ENCODE measurements around the gene DPPA4. TPM values are rescaled to one million over a fixed set of nuclear protein-coding genes. Genes with fewer than 3 reads are reported as not detected.
A peak's percentile ranks its signal among the peaks of the same experiment; 100 is the strongest.

The DPPA4 gene
- total RNA-seq, 1 experiment from 2014 or later, result 774 TPM

DNA sequence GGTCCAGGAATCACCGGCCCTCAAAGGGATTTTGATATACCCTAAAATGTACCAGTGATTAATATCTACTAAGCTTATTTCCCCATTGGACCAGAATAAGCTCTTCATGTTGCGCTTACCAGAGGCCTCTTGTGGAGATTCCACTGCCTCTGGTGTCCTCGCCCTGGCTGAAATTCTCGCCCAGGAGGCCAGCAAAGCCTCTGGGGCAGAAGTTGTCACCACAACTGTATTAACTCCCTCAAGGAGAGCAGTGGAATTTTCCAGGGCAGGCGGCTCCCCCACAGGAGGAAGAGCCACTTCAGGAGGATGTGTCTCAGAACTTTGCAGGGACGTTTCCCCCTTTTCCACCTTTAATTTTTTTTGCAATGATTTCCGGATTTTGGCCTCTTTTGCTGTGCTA is 6.9 kb downstream of the DPPA4 start:
- ChIA-PET POLR2A (interaction anchor here (0.5 to 1.2 kb wide), 6 partner anchors 9 to 42 kb away, joined by 3 to 8 read pairs (median 4); no protein-coding TSS in a partner anchor), CTCF (interaction anchor here (0.7 to 1.8 kb wide), 3 partner anchors 39 to 68 kb away, joined by 3 to 5 read pairs (median 3); no protein-coding TSS in a partner anchor)
- Mint-ChIP-seq H3K4me1 (peaks cover 76% of the 10 kb centered on the region), H3K4me3 (peak overlapping the region; percentile 89), H3K9me3 (no peaks in the 10 kb centered on the region), H3K36me3 (peaks cover 93% of the 10 kb centered on the region), H3K27ac (peak overlapping the region; percentile 60; the same call in 1 of the 2 replicates), H3K27me3 (ENCODE audit: low read depth) (no peaks in the 10 kb centered on the region)
- TF ChIP-seq, protein P1, sequence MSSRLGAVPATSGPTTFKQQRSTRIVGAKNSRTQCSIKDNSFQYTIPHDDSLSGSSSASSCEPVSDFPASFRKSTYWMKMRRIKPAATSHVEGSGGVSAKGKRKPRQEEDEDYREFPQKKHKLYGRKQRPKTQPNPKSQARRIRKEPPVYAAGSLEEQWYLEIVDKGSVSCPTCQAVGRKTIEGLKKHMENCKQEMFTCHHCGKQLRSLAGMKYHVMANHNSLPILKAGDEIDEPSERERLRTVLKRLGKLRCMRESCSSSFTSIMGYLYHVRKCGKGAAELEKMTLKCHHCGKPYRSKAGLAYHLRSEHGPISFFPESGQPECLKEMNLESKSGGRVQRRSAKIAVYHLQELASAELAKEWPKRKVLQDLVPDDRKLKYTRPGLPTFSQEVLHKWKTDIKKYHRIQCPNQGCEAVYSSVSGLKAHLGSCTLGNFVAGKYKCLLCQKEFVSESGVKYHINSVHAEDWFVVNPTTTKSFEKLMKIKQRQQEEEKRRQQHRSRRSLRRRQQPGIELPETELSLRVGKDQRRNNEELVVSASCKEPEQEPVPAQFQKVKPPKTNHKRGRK (CRISPR knock-in tag; IDR thresholded peaks at IDR 0.05; ENCODE audit: borderline replicate concordance), result no peak
- TF ChIP-seq ZNF138 (CRISPR knock-in tag; conservative IDR thresholded peaks at IDR 0.05) (no peak), SOX15 (CRISPR knock-in tag; IDR thresholded peaks at IDR 0.05) (no peak), NR2C2 (CRISPR knock-in tag; IDR thresholded peaks at IDR 0.05) (no peak), SP1 (CRISPR knock-in tag; conservative IDR thresholded peaks at IDR 0.05) (no peak), CBFB (CRISPR knock-in tag; IDR thresholded peaks at IDR 0.05; ENCODE audit: low read depth) (no peak), CREM (CRISPR knock-in tag; IDR thresholded peaks at IDR 0.05) (no peak), MYBL2 (CRISPR knock-in tag; IDR thresholded peaks at IDR 0.05) (no peak), TEAD1 (CRISPR knock-in tag; IDR thresholded peaks at IDR 0.05) (no peak)
- ATAC-seq (no peak), DNase-seq (ENCODE audit: low spot score) (no peak)

DNA sequence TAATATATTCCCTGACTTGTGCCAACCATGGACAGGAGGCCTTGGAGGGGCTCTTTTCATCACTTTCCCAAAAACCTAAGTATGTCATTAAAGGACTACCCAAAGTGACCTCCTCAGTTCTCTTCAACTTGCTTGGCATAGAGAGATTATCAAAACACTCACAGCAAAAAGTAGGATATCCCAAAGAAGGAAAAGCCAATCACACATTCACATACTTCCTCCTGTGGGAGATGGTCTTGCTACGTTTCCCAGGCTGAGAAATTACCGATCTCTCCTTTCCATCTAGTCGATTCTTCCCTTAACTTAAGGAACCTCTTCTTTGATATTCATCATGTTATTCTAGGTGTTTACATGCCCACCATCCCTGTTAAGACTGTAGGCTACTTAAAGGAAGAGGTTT is 9.1 kb downstream of the DPPA4 start:
- peak overlapping the region; percentile 57 for H3K4me3 Mint-ChIP-seq
- DNase-seq (ENCODE audit: low spot score) (no peak), ATAC-seq (no peak)
- ChIA-PET POLR2A (interaction anchor here (0.6 kb wide), 1 partner anchor 43 kb away, joined by 4 read pairs; no protein-coding TSS in a partner anchor), CTCF (no interaction called here)
- H3K4me1 Mint-ChIP-seq, result peaks cover 65% of the 10 kb centered on the region
- TF ChIP-seq, protein P2, sequence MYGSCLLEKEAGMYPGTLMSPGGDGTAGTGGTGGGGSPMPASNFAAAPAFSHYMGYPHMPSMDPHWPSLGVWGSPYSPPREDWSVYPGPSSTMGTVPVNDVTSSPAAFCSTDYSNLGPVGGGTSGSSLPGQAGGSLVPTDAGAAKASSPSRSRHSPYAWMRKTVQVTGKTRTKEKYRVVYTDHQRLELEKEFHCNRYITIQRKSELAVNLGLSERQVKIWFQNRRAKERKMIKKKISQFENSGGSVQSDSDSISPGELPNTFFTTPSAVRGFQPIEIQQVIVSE (CRISPR knock-in tag; IDR thresholded peaks at IDR 0.05; ENCODE audit: borderline replicate concordance), result no peak
- TF ChIP-seq ZNF671 (CRISPR knock-in tag; IDR thresholded peaks at IDR 0.05) (peak; percentile 83; the same call in 1 of the 2 replicates), MYBL2 (CRISPR knock-in tag; IDR thresholded peaks at IDR 0.05) (no peak), NFATC4 (CRISPR knock-in tag; IDR thresholded peaks at IDR 0.05) (0 out of 2 replicates have a peak, but pooled peaks have one; percentile 14), SP1 (CRISPR knock-in tag; conservative IDR thresholded peaks at IDR 0.05) (no peak), ZNF416 (CRISPR knock-in tag; IDR thresholded peaks at IDR 0.05) (peak; percentile 79; the same call in 1 of the 2 replicates), EMX1 (CRISPR knock-in tag; IDR thresholded peaks at IDR 0.05) (peak; percentile 77; the same call in 1 of the 2 replicates), PRRX2 (CRISPR knock-in tag; IDR thresholded peaks at IDR 0.05) (0 out of 2 replicates have a peak, but pooled peaks have one; percentile 80)
- TF ChIP-seq, protein P3, sequence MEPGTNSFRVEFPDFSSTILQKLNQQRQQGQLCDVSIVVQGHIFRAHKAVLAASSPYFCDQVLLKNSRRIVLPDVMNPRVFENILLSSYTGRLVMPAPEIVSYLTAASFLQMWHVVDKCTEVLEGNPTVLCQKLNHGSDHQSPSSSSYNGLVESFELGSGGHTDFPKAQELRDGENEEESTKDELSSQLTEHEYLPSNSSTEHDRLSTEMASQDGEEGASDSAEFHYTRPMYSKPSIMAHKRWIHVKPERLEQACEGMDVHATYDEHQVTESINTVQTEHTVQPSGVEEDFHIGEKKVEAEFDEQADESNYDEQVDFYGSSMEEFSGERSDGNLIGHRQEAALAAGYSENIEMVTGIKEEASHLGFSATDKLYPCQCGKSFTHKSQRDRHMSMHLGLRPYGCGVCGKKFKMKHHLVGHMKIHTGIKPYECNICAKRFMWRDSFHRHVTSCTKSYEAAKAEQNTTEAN (CRISPR knock-in tag; IDR thresholded peaks at IDR 0.05), result no peak
- TF ChIP-seq, protein P4, sequence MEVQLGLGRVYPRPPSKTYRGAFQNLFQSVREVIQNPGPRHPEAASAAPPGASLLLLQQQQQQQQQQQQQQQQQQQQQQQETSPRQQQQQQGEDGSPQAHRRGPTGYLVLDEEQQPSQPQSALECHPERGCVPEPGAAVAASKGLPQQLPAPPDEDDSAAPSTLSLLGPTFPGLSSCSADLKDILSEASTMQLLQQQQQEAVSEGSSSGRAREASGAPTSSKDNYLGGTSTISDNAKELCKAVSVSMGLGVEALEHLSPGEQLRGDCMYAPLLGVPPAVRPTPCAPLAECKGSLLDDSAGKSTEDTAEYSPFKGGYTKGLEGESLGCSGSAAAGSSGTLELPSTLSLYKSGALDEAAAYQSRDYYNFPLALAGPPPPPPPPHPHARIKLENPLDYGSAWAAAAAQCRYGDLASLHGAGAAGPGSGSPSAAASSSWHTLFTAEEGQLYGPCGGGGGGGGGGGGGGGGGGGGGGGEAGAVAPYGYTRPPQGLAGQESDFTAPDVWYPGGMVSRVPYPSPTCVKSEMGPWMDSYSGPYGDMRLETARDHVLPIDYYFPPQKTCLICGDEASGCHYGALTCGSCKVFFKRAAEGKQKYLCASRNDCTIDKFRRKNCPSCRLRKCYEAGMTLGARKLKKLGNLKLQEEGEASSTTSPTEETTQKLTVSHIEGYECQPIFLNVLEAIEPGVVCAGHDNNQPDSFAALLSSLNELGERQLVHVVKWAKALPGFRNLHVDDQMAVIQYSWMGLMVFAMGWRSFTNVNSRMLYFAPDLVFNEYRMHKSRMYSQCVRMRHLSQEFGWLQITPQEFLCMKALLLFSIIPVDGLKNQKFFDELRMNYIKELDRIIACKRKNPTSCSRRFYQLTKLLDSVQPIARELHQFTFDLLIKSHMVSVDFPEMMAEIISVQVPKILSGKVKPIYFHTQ (CRISPR knock-in tag; IDR thresholded peaks at IDR 0.05), result peak; percentile 53; the same call in 1 of the 2 replicates
- TF ChIP-seq, protein P5, sequence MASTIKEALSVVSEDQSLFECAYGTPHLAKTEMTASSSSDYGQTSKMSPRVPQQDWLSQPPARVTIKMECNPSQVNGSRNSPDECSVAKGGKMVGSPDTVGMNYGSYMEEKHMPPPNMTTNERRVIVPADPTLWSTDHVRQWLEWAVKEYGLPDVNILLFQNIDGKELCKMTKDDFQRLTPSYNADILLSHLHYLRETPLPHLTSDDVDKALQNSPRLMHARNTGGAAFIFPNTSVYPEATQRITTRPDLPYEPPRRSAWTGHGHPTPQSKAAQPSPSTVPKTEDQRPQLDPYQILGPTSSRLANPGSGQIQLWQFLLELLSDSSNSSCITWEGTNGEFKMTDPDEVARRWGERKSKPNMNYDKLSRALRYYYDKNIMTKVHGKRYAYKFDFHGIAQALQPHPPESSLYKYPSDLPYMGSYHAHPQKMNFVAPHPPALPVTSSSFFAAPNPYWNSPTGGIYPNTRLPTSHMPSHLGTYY (CRISPR knock-in tag; IDR thresholded peaks at IDR 0.05), result peak; percentile 82; the same call in 1 of the 2 replicates
- TF ChIP-seq, protein P6, sequence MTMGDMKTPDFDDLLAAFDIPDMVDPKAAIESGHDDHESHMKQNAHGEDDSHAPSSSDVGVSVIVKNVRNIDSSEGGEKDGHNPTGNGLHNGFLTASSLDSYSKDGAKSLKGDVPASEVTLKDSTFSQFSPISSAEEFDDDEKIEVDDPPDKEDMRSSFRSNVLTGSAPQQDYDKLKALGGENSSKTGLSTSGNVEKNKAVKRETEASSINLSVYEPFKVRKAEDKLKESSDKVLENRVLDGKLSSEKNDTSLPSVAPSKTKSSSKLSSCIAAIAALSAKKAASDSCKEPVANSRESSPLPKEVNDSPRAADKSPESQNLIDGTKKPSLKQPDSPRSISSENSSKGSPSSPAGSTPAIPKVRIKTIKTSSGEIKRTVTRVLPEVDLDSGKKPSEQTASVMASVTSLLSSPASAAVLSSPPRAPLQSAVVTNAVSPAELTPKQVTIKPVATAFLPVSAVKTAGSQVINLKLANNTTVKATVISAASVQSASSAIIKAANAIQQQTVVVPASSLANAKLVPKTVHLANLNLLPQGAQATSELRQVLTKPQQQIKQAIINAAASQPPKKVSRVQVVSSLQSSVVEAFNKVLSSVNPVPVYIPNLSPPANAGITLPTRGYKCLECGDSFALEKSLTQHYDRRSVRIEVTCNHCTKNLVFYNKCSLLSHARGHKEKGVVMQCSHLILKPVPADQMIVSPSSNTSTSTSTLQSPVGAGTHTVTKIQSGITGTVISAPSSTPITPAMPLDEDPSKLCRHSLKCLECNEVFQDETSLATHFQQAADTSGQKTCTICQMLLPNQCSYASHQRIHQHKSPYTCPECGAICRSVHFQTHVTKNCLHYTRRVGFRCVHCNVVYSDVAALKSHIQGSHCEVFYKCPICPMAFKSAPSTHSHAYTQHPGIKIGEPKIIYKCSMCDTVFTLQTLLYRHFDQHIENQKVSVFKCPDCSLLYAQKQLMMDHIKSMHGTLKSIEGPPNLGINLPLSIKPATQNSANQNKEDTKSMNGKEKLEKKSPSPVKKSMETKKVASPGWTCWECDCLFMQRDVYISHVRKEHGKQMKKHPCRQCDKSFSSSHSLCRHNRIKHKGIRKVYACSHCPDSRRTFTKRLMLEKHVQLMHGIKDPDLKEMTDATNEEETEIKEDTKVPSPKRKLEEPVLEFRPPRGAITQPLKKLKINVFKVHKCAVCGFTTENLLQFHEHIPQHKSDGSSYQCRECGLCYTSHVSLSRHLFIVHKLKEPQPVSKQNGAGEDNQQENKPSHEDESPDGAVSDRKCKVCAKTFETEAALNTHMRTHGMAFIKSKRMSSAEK (CRISPR knock-in tag; IDR thresholded peaks at IDR 0.05; ENCODE audit: borderline replicate concordance), result peak; percentile 54; the same call in 1 of the 2 replicates
- H3K27ac Mint-ChIP-seq, result peak overlapping the region; percentile 81
- no peaks in the 10 kb centered on the region for H3K27me3 Mint-ChIP-seq (ENCODE audit: low read depth)
- H3K36me3 Mint-ChIP-seq, result peaks cover 73% of the 10 kb centered on the region
- H3K9me3 Mint-ChIP-seq, result no peaks in the 10 kb centered on the region
